Measurements from ENCODE around the gene NSRP1. TPM values are rescaled to one million over a fixed set of nuclear protein-coding genes. Genes with fewer than 3 reads are reported as not detected.

The NSRP1 gene
- polyA plus RNA-seq, 1 experiment = 6.9 TPM

DNA sequence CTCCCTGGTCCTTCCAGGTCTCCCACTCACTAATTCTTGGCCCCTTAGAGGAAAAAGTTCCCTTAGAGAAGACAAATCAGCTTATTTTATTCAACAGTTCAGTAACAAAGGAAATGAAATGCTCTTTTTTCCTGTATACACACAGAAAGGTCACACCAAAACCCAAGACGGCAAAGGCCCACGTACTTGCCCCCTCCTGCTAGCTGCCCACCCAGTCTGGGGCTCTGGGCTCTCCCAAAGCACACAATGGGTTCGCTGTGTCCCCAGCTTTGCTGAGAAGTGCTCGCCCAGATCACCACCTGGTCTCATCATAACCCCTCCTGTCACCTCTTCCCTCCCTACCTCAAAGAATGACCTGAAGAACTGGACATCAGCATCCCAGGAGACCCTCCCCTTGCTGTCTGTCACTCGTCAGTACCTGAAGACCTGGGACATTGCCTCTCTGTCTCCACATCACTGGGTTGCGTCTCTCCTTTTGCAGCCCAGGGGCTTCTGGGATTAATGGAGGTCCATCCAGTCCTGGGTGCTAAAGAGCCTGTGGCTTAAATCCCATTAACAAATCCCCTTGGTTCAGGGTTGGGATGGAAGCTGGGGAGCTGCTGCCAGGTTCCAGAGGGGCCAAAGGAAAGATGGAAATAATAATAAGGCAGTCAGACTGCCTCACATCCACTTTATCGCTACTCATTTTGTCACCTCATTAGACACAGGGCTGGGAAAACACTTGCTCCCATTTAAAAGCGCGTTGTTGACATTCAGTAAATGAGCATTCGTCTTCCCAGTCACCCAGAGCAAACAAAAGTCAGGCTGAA is 115.6 kb downstream of the NSRP1 start:
- peaks cover 32% of the 10 kb centered on the region for H3K27me3 ChIP-seq (ENCODE audit: control insufficient read depth, insufficient read depth, low read length)
- no peaks in the 10 kb centered on the region for H3K36me3 ChIP-seq (ENCODE audit: control insufficient read depth, insufficient read depth, low read length)
- ChIA-PET CTCF (interaction anchor here (1.0 kb wide), 1 partner anchor 10 kb away, joined by 3 read pairs; no protein-coding TSS in a partner anchor), POLR2A (interaction anchor here (0.6 kb wide), 1 partner anchor 69 kb away, joined by 5 read pairs; no protein-coding TSS in a partner anchor)
- no peak overlapping the region for H3K4me3 ChIP-seq (ENCODE audit: low read depth, low read length)
- no peak for DNase-seq (ENCODE audit: low read depth)
- no peak for TF ChIP-seq CTCF (IDR thresholded peaks at IDR 0.05; ENCODE audit: insufficient read depth, low read depth, low read length)

DNA sequence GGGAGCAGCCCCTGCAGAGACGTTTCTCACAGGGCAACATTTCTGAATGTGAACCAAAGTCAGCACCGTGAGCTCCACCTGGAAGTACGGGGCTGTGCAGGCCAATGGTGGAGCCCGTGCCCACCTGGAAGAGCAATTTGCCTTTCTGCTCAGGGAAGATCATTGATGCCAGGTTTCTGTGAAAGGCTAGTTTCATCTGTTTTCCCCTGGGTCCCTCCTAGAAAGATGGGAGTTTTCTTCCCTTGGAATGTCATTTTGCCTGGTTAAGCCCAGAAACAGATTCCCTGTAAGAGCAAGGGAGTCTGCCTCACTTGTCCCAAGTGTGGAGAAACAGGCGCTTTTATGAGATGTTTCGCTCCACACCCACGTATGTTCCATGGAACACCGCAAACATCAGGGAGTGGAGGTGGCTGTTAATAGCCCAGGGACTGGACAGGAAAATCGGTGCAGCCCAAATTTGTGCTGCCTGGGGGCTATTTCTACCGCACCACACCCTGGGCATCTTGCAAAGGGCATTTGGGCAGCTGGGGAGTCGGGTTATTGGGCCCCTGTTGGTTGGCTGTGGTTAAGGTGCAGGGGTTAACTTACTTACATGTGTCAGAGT is 116.3 kb downstream of the NSRP1 start:
- CTCF ChIA-PET = interaction anchor here (0.8 kb wide), 1 partner anchor 11 kb away, joined by 3 read pairs; no protein-coding TSS in a partner anchor
- Histone ChIP-seq H3K36me3 (ENCODE audit: control insufficient read depth, insufficient read depth, low read length) (no peaks in the 10 kb centered on the region), H3K4me3 (ENCODE audit: low read depth, low read length) (no peak overlapping the region), H3K27me3 (ENCODE audit: control insufficient read depth, insufficient read depth, low read length) (peaks cover 35% of the 10 kb centered on the region)
- POLR2A ChIA-PET = no interaction called here
- DNase-seq (ENCODE audit: low read depth) = no peak
- TF ChIP-seq CTCF (IDR thresholded peaks at IDR 0.05; ENCODE audit: insufficient read depth, low read depth, low read length) = no peak

GRCh38 chr17:30234296-30234695 is 117.7 kb downstream of the NSRP1 start:
- Histone ChIP-seq H3K36me3 (ENCODE audit: control insufficient read depth, insufficient read depth, low read length) (no peaks in the 10 kb centered on the region), H3K27me3 (ENCODE audit: control insufficient read depth, insufficient read depth, low read length) (peaks cover 35% of the 10 kb centered on the region), H3K4me3 (ENCODE audit: low read depth, low read length) (no peak overlapping the region)
- TF ChIP-seq CTCF (IDR thresholded peaks at IDR 0.05; ENCODE audit: insufficient read depth, low read depth, low read length) = no peak
- DNase-seq (ENCODE audit: low read depth) = no peak
- POLR2A ChIA-PET = no interaction called here
- CTCF ChIA-PET = no interaction called here

DNA sequence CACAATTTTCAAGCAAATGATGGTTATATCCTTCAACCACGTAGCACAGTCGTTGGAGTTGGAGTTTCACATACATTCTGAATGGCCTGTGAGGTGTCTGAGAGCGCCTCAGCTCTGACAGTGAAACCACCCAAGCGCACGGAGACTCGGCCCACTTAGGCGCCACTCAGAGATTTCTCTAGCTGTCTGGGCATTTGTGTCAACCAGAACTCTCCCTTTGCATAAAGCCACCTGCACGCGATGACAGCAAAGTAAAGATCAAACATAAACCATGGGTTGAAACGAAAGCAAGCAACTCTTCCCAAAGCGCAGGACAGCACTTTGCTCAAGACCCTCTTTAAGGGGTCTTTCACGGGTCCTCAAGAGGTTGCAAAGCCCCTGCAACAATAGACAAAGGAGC is 118.3 kb downstream of the NSRP1 start:
- no peak for TF ChIP-seq CTCF (IDR thresholded peaks at IDR 0.05; ENCODE audit: insufficient read depth, low read depth, low read length)
- peaks cover 36% of the 10 kb centered on the region for H3K27me3 ChIP-seq (ENCODE audit: control insufficient read depth, insufficient read depth, low read length)
- CTCF ChIA-PET = no interaction called here

More for the DNA sequence above, 118.3 kb downstream of the NSRP1 start:
- POLR2A ChIA-PET = no interaction called here
- Histone ChIP-seq H3K36me3 (ENCODE audit: control insufficient read depth, insufficient read depth, low read length) (no peaks in the 10 kb centered on the region), H3K4me3 (ENCODE audit: low read depth, low read length) (no peak overlapping the region)
- DNase-seq (ENCODE audit: low read depth) = no peak

Measured in BJ (cell line).